K562 (cell line): Measurements from ENCODE around the gene MET. TPM values are rescaled to one million over a fixed set of nuclear protein-coding genes. Genes with fewer than 3 reads are reported as not detected.

Source experiments
- ATAC-seq: fragments of 200-7000 bp; cut with Tn5 transposase; 3 replicates; pipeline ENCODE4 v1.9.1; 2020; ENCODE audit warnings: moderate library complexity
- BruUV-seq: library from RNA; stranded (reverse); fragments of 400-500 nt; replicated peaks from 2 replicates; lab custom pipeline; 2021; lab: Mats Ljungman, UMichigan
- CTCF ChIA-PET: fragments of 300-600 bp; formaldehyde crosslinking; extraction: SDS; loops from one replicate; lab custom pipeline; 2021; ENCODE audit warnings: low intra/inter-chr PET ratio; lab: Yijun Ruan, JAX
- POLR2A ChIA-PET: fragments of 300-600, 350-650 bp; sonication (Branson Sonifier 250); formaldehyde crosslinking; extraction: SDS; loops from one replicate; lab custom pipeline; 2021; ENCODE audit warnings: antibody characterized with exemption, inconsistent platforms; lab: Yijun Ruan, JAX
- DNase-seq, 4 experiments: peaks; one replicate each; pipeline versions ENCODE4 v3.0.0 to v3.0.0-alpha.2; 2011 to 2018; ENCODE audit warnings: low spot score in 3 of 4, mixed read lengths in 3 of 4; ENCODE audit errors: extremely low read depth in 1 of 4
- FAIRE-seq: peaks from 2 replicates; lab custom pipeline; 2011; peaks lifted over from hg19 to GRCh38; lab: Jason Lieb, UNC
- H2AFZ ChIP-seq: 2 replicates; pipeline ENCODE4 v1.6.0; 2011; ENCODE audit warnings: low read depth, low read length, control low read depth, inconsistent platforms
- H3K27ac ChIP-seq: fragments of 200-600 bp; 3 replicates; pipeline ENCODE4 v1.8.0; 2011; ENCODE audit warnings: low read depth, mild to moderate bottlenecking, control low read depth, inconsistent platforms, low read length, moderate library complexity, mixed read lengths; ENCODE audit errors: extremely low read depth
- H3K27me3 ChIP-seq, 2 experiments: fragments of 300-600 bp in 1 of 2; 2 replicates in 1 of 2; 3 replicates in 1 of 2; pipeline versions ENCODE4 v1.6.0 to v1.8.0; 2011; ENCODE audit warnings: inconsistent platforms in 2 of 2, low read length in 2 of 2, mild to moderate bottlenecking in 1 of 2, mixed read lengths in 1 of 2, moderate library complexity in 1 of 2; ENCODE audit not compliant: control insufficient read depth in 2 of 2, insufficient read depth in 2 of 2
- H3K36me3 ChIP-seq: fragments of 300-600 bp; 3 replicates; pipeline ENCODE4 v1.8.0; 2011; ENCODE audit warnings: mild to moderate bottlenecking, low read length, inconsistent platforms; ENCODE audit not compliant: control insufficient read depth, insufficient read depth
- H3K4me1 ChIP-seq, 2 experiments: fragments of 200-600 bp in 1 of 2; replicated peaks in 1 of 2; 2 replicates in 1 of 2; 3 replicates in 1 of 2; pipeline versions ENCODE4 v1.5.1 to v1.8.0; 2011; ENCODE audit warnings: inconsistent platforms in 2 of 2, low read length in 2 of 2, mild to moderate bottlenecking in 1 of 2, mixed read lengths in 1 of 2, moderate library complexity in 1 of 2; ENCODE audit not compliant: control insufficient read depth in 2 of 2, insufficient read depth in 2 of 2
- H3K4me2 ChIP-seq: 2 replicates; pipeline ENCODE4 v1.6.1; 2011; ENCODE audit warnings: low read length, control low read depth, inconsistent platforms, mixed read lengths; ENCODE audit not compliant: insufficient read depth
- H3K4me3 ChIP-seq: fragments of 200-600 bp; sonication (generic), shearing (Covaris generic); 2 replicates; pipeline ENCODE4 v1.5.1; 2016; ENCODE audit warnings: control low read depth, inconsistent platforms
- H3K79me2 ChIP-seq: fragments of 200-600 bp; 3 replicates; pipeline ENCODE4 v1.8.0; 2011; ENCODE audit warnings: low read length, inconsistent platforms; ENCODE audit not compliant: control insufficient read depth, insufficient read depth
- H3K9ac ChIP-seq, 2 experiments: 2 replicates each; pipeline versions ENCODE4 v1.6.0 to v1.6.1; 2011; ENCODE audit warnings: low read depth in 2 of 2, low read length in 2 of 2, control low read depth in 1 of 2, inconsistent platforms in 1 of 2, mild to moderate bottlenecking in 1 of 2, mixed read lengths in 1 of 2; ENCODE audit not compliant: insufficient read depth in 1 of 2
- H3K9me1 ChIP-seq: one replicate; pipeline ENCODE4 v1.6.0; 2011; ENCODE audit warnings: inconsistent platforms, mild to moderate bottlenecking, low read length, moderate library complexity; ENCODE audit not compliant: control insufficient read depth, insufficient read depth
- H3K9me3 ChIP-seq: replicated peaks from 2 replicates; pipeline ENCODE4 v1.5.1; 2011; ENCODE audit warnings: low read depth, low read length, inconsistent platforms; ENCODE audit not compliant: control insufficient read depth, insufficient read depth
- H4K20me1 ChIP-seq: replicated peaks from 2 replicates; pipeline ENCODE4 v1.6.1; 2011; ENCODE audit warnings: low read length, inconsistent platforms, mixed read lengths; ENCODE audit not compliant: control insufficient read depth, insufficient read depth
- BCLAF1 ChIP-seq, 2 experiments: fragments of 450-650 bp in 1 of 2; IDR thresholded peaks; 2 replicates each; pipeline ENCODE4 v1.6.1; 2011 to 2017; ENCODE audit warnings: low read depth in 2 of 2, antibody characterized with exemption in 1 of 2, borderline replicate concordance in 1 of 2, low read length in 1 of 2, mild to moderate bottlenecking in 1 of 2, mixed read lengths in 1 of 2; ENCODE audit not compliant: control insufficient read depth in 1 of 2
- DLX4 ChIP-seq: fragments of 250-450 bp; sonication (Bioruptor Pico); IDR thresholded peaks from 2 replicates; pipeline ENCODE4 v1.6.1; 2021; ENCODE audit warnings: mild to moderate bottlenecking
- ESRRA ChIP-seq: fragments of 450-650 bp; IDR thresholded peaks from 2 replicates; pipeline ENCODE4 v1.6.1; 2014; ENCODE audit warnings: low read depth, mild to moderate bottlenecking, moderate library complexity, borderline replicate concordance
- HMBOX1 ChIP-seq: sonication (generic); IDR thresholded peaks from 2 replicates; pipeline ENCODE4 v1.6.1; 2016
- JUND ChIP-seq, 2 experiments: IDR thresholded peaks; 2 replicates in 1 of 2; 3 replicates in 1 of 2; pipeline ENCODE4 v1.6.1; 2011; ENCODE audit warnings: borderline replicate concordance in 2 of 2, low read depth in 2 of 2, low read length in 2 of 2, improper control_type of control experiment in 1 of 2, missing biosample characterization in 1 of 2, missing genetic modification characterization in 1 of 2, missing genetic modification reagents in 1 of 2
- LARP7 ChIP-seq: fragments of 450-650 bp; IDR thresholded peaks from 2 replicates; pipeline ENCODE4 v1.6.1; 2016
- MITF ChIP-seq: IDR thresholded peaks from 2 replicates; pipeline ENCODE4 v1.6.1; 2014; ENCODE audit warnings: antibody characterized with exemption
- MLX ChIP-seq, 2 experiments: fragments of 450-650 bp in 1 of 2; sonication (generic) in 1 of 2; formaldehyde crosslinking; conservative IDR thresholded peaks; 2 replicates each; pipeline versions ENCODE4 v1.4.0 to v1.8.1; 2020 to 2022; ENCODE audit warnings: mild to moderate bottlenecking in 1 of 2, missing genetic modification reagents in 1 of 2
- SMAD1 ChIP-seq: fragments of 150-350 bp; IDR thresholded peaks from 2 replicates; pipeline ENCODE4 v1.6.1; 2014; ENCODE audit warnings: low read length, low read depth; ENCODE audit not compliant: partially characterized antibody
- XRCC3 ChIP-seq: fragments of 450-650 bp; IDR thresholded peaks from 2 replicates; pipeline ENCODE4 v1.6.1; 2017; ENCODE audit warnings: mild to moderate bottlenecking, moderate library complexity
- WGBS: fragments of 100-300 bp; shearing (Covaris generic); methylation state at CpG from one replicate; pipeline ENCODE4 v1.1.6; 2016; ENCODE audit warnings: low coverage, mixed read lengths; ENCODE audit not compliant: insufficient coverage; ENCODE audit errors: missing lambda C conversion rate; 5-methylcytosine and 5-hydroxymethylcytosine counted together
- in situ Hi-C: fragments of 300-500 bp; cut with MboI; formaldehyde crosslinking; loops from 4 replicates; pipeline ENCODE4 v1.15.0; 2018; ENCODE audit warnings: inconsistent platforms, mixed read lengths
- intact Hi-C: fragments of 100-400 bp; cut with micrococcal nuclease; formaldehyde crosslinking; loops from 2 replicates; pipeline ENCODE4 v1.14.2; 2022
- polyA plus RNA-seq, 8 experiments: library from polyadenylated mRNA; depleted of rRNA in 4 of 8; stranded (reverse) in 5 of 8; unstranded in 3 of 8; fragments of >200 nt; fragmentation: Nextera tagmentation in 2 of 8; fragmentation: Illumina TruSeq in 1 of 8; extraction: Ambion mirVana in 2 of 8; extraction: Trizol in 1 of 8; gene quantifications; 2 replicates each; pipeline versions ENCODE4 v1.2.1 to v1.2.3, GENCODE V29; 2011 to 2014; ENCODE audit warnings: inconsistent platforms in 1 of 8, missing spikeins in 1 of 8
- total RNA-seq, 7 experiments: library from RNA; depleted of rRNA in 6 of 7; stranded (reverse); fragments of >200 nt in 6 of 7; fragmentation: Illumina TruSeq in 2 of 7; extraction: Trizol in 2 of 7; gene quantifications; 2 replicates each; pipeline versions ENCODE4 v1.2.1 to v1.2.3, GENCODE V29; 2011 to 2021; ENCODE audit warnings: low replicate concordance in 1 of 7

Gene MET
- total and polyA plus RNA-seq, 9 of the 15 experiments (the other 6 are each of a cell fraction or from before 2014, with no cell fraction given), result 0.84 to 2.4 (median 1.1) TPM

- ATAC-seq, result no peak
- CTCF ChIA-PET, result interaction anchor here (0.8 to 4.4 kb wide), 3 partner anchors 219 to 631 kb away, joined by 3 to 37 read pairs (median 4); no protein-coding TSS in a partner anchor
- no peaks in the 10 kb centered on the region; the same call in 1 of the 2 replicates for H4K20me1 ChIP-seq
- no peaks in the 10 kb centered on the region for H3K4me1 ChIP-seq
- FAIRE-seq, result no peak
- no peak overlapping the region for H3K4me3 ChIP-seq
- no peaks in the 10 kb centered on the region for H3K36me3 ChIP-seq
- H3K4me2 ChIP-seq, result no peak overlapping the region
- no TSS peak for BruUV-seq
- peaks cover 9 to 10% of the 10 kb centered on the region in 2 experiments; a peak in 4 of 5 replicates for H3K27me3 ChIP-seq
- intact Hi-C loops, result loop anchor here (2.0 kb wide), 1 partner anchor 67 kb away; no protein-coding TSS in a partner anchor
- 0% methylated on average over 3 of the region's 3 CpGs for WGBS
- H3K9ac ChIP-seq, result no peak overlapping the region
- no peak overlapping the region for H3K27ac ChIP-seq
- no peaks in the 10 kb centered on the region for H3K79me2 ChIP-seq
- POLR2A ChIA-PET, result no interaction called here
- TF ChIP-seq MITF, result no peak
- TF ChIP-seq JUND (IDR thresholded peaks at IDR 0.05; ENCODE audit: borderline replicate concordance, low read depth, low read length), result no peak
- TF ChIP-seq JUND (tag; IDR thresholded peaks at IDR 0.05; ENCODE audit: borderline replicate concordance, low read depth, low read length), result no peak
- no peak for TF ChIP-seq HMBOX1
- TF ChIP-seq BCLAF1 (IDR thresholded peaks at IDR 0.05; ENCODE audit: borderline replicate concordance in 1 of 2, control insufficient read depth in 1 of 2, low read depth in 2 of 2, low read length in 1 of 2), result no peak
- TF ChIP-seq SMAD1, result no peak
- no peak for TF ChIP-seq XRCC3
- no peak for TF ChIP-seq ESRRA
- no peak for TF ChIP-seq DLX4 (CRISPR knock-in tag)
- TF ChIP-seq MLX (CRISPR knock-in tag; conservative IDR thresholded peaks at IDR 0.05), result no peak
- no peak for TF ChIP-seq LARP7
- in situ Hi-C loops, result loop anchor here (5.0 kb wide), 2 partner anchors 219 to 554 kb away; no protein-coding TSS in a partner anchor
- H3K9me1 ChIP-seq, result no peaks in the 10 kb centered on the region
- DNase-seq, result no peak
- no peaks in the 10 kb centered on the region for H3K9me3 ChIP-seq
- H2AFZ ChIP-seq, result no peak overlapping the region
These were observed 139.8 kb downstream of the MET start for GRCh38 chr7:116811768-116812167.
